IPS-11a (cell line): ENCODE results near the gene HRAS.
"Not testable (repeated sequence)": the region's sequence is repeated elsewhere in the genome, so short reads cannot be mapped to it uniquely, and the experiment has no call there.

Experiments used
- H3K4me3 ChIP-seq: one replicate; pipeline ENCODE4 v1.5.1; 2013; ENCODE audit warnings: low read depth, low read length, control low read depth

The HRAS gene

DNA sequence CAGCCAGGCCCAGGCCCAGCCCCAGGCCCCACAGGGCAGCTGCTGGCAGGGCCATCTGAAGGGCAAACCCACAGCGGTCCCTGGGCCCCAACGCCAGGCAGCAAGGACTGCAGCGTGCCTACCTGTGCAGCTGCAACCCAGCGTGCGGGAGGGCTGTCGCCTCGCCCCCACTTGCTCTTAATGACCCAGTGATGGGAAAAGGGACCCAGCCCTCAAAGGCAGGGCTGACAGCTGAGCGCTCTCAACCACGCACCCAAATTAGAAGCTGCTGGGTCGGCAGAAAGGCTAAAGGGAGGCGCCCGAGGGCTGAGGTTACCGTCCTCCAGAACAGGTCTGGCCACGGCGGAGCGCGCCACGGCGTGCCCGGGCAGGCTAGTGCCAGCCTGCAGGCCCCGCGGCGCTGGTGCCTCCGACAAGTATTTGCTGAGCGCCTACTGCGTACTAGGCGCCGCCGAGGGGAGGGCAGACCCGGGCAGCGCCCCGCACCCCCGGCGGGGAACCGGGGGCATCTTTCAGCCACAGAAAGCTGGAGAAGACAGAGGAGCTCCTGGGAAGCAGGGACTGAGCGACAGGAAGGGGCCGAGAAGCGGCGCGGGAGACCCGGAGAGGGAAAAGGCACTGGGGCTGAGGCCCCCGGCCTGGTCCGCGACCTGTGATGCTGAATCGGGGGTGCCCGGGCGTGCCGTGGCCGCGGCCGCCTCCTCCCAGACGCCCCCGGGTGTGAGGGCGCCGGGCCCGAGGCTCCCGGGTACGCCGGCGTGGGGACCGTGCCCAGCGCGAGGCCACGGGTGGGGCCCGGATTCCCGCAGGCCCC lies 773 bp downstream of the HRAS start:
- peak overlapping the region; percentile 67 for H3K4me3 ChIP-seq

GRCh38 chr11:533586-534395 lies 1.6 kb downstream of the HRAS start:
- no peak overlapping the region for H3K4me3 ChIP-seq

GRCh38 chr11:532986-533585 lies 2.3 kb downstream of the HRAS start:
- no peak overlapping the region for H3K4me3 ChIP-seq

GRCh38 chr11:532527-532985 lies 2.8 kb downstream of the HRAS start:
- no peak overlapping the region for H3K4me3 ChIP-seq

DNA sequence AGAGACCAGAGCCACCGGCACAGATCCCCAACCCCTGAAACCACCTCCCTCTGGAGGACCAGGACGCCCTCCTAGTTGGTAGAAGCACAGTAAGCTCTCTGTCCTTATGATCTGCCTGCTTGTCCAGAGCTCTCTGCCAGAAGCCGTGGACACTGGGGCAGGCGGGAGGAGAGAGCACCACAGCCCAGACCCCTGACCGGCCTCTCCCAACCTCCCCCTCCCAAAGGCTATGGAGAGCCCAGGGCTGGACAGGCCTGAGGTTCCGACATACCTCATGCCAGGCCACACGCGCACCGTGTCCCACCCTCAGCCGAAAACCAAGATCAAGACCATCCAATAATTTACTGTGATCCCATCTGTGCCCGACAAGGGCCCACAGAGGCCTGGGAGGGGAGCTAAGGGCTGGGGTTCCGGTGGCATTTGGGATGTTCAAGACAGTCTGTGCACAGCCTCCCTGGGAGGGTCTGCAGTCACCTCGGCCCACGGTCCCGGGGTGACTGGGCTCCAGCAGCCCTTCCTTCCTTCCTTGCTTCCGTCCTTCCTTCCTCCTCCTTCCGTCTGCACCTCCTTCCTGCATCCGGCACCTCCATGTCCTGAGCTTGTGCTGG lies 3.4 kb downstream of the HRAS start:
- no peak overlapping the region for H3K4me3 ChIP-seq

DNA sequence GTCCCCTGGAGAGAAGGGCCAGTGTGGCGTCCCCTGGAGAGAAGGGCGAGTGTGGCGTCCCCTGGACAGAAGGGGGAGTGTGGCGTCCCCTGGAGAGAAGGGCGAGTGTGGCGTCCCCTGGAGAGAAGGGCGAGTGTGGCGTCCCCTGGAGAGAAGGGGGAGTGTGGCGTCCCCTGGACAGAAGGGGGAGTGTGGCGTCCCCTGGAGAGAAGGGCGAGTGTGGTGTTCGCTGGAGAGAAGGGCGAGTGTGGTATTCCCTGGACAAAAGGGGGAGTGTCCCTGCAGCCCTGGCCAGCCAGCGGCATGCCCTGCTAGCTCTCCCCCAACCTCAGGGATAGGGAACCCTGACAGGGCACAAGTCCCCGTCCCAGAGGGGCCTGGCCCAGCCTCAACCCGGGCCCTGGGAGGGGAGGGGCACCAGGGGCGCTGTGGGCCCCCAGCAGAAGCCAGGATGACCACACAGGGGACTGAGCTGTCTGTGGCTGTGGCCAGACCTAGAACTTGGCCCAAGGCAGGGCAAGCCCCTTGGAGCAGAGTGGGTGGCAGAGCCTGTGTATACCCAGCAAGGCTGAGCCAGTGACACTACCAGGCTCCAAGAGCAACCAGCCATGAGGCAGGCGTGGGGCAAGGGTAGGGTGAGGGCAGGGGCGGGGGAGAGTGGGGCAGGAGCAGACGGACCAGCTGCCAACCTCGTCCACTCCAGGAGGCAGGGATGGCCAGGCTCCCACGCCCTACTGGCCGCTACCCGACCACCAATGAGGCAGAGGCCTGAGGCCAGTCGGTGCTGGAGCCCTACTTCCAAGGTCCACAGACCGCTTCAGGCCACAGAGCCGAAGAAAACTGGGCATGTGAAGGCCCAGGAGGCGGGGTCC lies 4.2 kb downstream of the HRAS start:
- no peak overlapping the region for H3K4me3 ChIP-seq

DNA sequence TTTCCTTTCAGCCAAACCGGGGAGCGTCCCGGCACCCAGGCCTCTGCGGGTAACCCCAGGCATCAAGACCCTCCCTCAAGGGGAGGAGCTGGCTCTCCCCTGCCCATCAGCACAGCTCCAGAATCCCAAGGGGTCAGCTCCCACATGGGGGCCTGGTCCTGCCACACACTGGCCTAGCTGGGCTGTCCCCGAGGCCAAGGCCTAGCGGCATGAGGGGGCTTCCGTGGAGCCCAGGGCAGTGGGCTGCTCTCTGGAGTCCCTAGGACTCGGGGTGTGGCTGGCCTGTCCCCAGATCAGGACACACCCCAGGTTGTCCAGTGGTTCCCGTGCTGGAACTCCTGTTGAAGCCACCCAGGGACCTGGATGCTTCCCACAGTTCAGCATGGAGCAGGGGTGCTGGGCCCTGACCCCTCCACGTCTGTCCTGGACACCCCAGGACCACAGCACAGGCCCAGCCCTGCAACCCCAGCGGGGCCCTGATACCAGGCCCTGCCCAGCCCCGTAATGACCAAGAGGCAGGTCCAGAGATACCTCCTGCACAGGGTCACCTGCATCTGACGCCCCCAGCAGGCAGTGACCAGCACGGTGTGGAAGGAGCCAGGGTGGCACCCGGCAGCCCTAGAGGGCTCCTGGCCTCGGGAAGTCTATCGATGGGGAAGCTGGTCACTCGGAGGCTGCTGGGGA lies 5.5 kb downstream of the HRAS start:
- no peak overlapping the region for H3K4me3 ChIP-seq

GRCh38 chr11:528815-529727 lies 6.3 kb downstream of the HRAS start:
- no peak overlapping the region for H3K4me3 ChIP-seq

- no peak overlapping the region for H3K4me3 ChIP-seq
Observed at GRCh38 chr11:528166-528814, 7.1 kb downstream of the HRAS start.

DNA sequence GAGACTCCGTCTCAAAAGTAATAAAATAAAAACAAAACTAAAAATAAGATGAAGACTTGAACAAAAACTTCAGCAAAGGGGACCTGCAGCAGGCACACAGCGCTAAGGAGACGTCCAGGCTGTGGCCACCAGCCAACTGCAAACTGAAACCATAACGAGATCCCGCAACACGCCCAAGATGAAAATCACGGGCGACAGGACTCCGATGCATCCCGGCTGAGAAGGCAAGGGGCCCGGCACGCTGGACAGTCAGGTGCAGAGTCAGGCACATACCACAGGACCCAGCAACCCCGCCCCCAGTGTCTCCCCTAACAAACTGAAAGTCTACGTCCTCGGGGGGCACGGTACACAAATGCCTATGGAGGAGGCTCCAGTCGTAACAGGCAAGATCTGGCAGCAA lies 9.2 kb downstream of the HRAS start:
- H3K4me3 ChIP-seq = no peak overlapping the region

- no peak overlapping the region for H3K4me3 ChIP-seq
Observed at GRCh38 chr11:521177-521688, 14.1 kb downstream of the HRAS start.

GRCh38 chr11:520428-521176 lies 14.8 kb downstream of the HRAS start:
- no peak overlapping the region for H3K4me3 ChIP-seq

DNA sequence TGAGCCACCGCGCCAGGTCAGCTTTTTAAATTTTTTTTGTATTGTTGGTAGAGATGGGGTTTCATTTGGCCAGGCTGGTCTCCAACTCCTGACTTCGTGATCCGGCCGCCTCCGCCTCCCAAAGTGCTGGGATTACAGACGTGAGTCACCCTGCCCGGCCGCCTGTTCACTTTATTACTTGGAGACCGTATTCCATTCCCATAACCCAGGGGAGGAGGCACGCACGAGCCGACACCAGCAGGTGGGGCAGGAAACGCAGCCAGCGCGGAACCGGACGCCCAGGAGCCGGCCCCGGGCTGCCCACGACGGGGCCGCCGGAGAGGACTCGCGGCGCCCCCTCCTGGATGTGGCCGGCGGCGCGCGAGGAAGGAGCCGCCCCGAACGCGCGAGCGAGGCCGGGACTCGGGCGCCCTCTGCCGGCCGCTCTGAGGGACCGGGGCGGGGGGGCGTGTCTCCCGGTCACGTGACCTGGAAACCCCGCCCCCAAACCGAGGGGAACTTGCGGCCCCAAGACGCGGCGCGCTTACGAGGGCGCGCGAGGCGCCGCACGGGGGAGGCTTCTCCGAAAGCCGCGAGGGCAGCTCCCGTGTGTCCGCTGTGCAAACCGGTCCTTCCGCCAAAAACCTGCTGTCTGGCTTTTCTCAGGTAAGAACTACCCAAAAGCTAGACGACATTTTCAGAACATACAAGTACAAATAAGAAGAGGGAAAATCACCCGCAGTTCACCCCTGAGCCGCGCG lies 16.7 kb downstream of the HRAS start:
- H3K4me3 ChIP-seq = no peak overlapping the region

DNA sequence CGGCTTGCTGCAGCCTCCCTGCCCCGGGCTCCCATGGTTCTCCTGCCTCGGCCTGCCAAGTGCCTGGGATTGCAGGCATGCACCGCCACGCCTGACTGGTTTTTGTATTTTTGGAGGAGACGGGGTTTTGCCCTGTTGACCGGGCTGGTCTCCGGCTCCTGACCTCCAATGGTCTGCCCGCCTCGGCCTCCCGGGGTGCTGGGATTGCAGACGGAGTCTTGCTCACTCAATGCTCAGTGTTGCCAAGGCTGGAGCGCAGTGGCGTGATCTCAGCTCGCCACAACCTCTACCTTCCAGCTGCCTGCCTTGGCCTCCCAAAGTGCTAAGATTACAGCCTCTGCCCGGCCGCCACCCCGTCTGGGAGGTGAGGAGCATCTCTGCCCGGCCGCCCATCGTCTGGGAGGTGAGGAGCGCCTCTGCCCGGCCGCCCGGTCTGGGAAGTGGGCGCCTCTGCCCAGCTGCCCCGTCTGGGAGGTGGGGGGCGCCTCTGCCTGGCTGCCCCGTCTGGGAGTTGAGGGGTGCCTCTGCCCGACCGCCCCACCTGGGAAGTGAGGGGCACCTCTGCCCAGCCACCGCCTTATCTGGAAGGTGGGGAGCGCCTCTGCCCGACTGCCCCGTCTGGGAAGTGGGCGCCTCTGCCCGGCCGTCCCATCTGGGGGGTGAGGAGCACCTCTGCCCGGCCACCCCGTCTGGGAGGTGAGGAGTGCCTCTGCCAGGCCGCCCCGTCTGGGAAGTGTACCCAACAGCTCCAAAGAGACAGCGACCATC lies 18.3 kb downstream of the HRAS start:
- not testable (repeated sequence) for H3K4me3 ChIP-seq

DNA sequence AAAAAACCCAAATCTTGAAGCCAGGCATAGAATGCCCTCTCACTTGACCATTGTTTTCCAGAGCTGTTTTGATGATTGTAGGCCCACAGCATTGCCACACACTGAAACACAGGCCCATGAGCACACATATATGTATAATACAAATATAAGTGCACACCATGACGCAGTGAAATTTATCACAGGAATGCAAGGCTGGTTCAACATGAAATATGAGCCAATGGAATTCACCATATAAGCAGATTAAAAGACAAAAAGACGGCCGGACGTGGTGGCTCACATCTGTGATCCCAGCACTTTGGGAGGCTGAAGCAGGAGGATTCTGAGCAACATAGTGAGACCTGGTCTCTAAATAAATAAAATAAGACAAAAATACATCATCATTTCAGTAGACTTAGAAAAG lies 19.0 kb downstream of the HRAS start:
- H3K4me3 ChIP-seq = no peak overlapping the region

DNA sequence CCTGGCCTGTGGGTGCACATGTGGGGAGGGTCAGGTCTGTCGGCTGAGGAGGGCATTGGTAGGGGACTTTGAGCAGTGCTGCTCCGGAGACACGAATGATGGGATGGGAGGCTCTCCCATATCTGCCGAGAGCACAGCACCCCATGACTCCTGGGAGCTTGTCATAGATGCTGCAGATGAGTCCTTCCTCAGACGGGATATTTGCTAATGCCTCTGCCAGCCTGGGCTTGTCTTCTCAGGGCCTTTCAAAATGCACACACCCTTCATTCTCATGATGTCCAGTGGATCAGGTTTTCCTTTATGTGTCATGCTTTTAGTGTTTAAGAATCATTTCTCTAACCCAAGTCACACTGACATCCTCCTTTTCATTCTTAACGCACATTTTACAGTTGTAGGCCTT lies 20.2 kb downstream of the HRAS start:
- H3K4me3 ChIP-seq = no peak overlapping the region
